GM10248 (cell line): ENCODE data around the gene PLIN3.
"Not testable (repeated sequence)": the region's sequence is repeated elsewhere in the genome, so short reads cannot be mapped to it uniquely, and the experiment has no call there.

Experiments
- CTCF ChIA-PET: fragments of 300-600 bp; sonication (Branson Sonifier 250); formaldehyde crosslinking; extraction: SDS; loops from one replicate; lab custom pipeline; 2021; ENCODE audit warnings: antibody characterized with exemption; lab: Yijun Ruan, JAX
- POLR2A ChIA-PET: fragments of 350-650 bp; sonication (Branson Sonifier 250); formaldehyde crosslinking; extraction: SDS; loops from one replicate; lab custom pipeline; 2020; ENCODE audit warnings: antibody characterized with exemption; lab: Yijun Ruan, JAX
- DNase-seq: peaks from one replicate; pipeline ENCODE4 v3.0.0; 2012; ENCODE audit errors: extremely low spot score
- CTCF ChIP-seq: IDR thresholded peaks from 2 replicates; pipeline ENCODE4 v1.5.1; 2012; ENCODE audit warnings: mild to moderate bottlenecking, low read depth; ENCODE audit errors: extremely low read depth, missing control alignments, control extremely low read depth

PLIN3 gene

GRCh38 chr19:4815426-4816201 lies 51.9 kb downstream of the PLIN3 start:
- no peak for TF ChIP-seq CTCF
- POLR2A ChIA-PET: no interaction called here
- CTCF ChIA-PET: interaction anchor here (1.9 to 11.6 kb wide), 2 partner anchors 99 to 215 kb away, joined by 5 to 172 read pairs; no protein-coding TSS in a partner anchor
- DNase-seq: peak; percentile 88

GRCh38 chr19:4814625-4815425 lies 52.6 kb downstream of the PLIN3 start:
- ChIA-PET CTCF (interaction anchor here (0.9 to 11.6 kb wide), 6 partner anchors 12 to 216 kb away, joined by 3 to 172 read pairs (median 6); partner anchors contain the start of gene FEM1A), POLR2A (no interaction called here)
- no peak for TF ChIP-seq CTCF
- DNase-seq: no peak

GRCh38 chr19:4811328-4812131 lies 55.9 kb downstream of the PLIN3 start:
- DNase-seq: peak; percentile 84
- TF ChIP-seq CTCF: peak; percentile 97
- ChIA-PET POLR2A (no interaction called here), CTCF (interaction anchor here (0.8 to 11.6 kb wide), 18 partner anchors 12 to 222 kb away, joined by 3 to 242 read pairs (median 10); partner anchors contain the start of genes FEM1A and PLIN3)

- TF ChIP-seq CTCF: no peak
- CTCF ChIA-PET: interaction anchor here (1.1 to 11.6 kb wide), 5 partner anchors 16 to 223 kb away, joined by 4 to 242 read pairs (median 76); partner anchors contain the start of gene FEM1A
- DNase-seq: no peak
- POLR2A ChIA-PET: no interaction called here
These were observed 60.3 kb downstream of the PLIN3 start for GRCh38 chr19:4807188-4807587.

- no peak for DNase-seq
- ChIA-PET POLR2A (no interaction called here), CTCF (interaction anchor here (1.1 to 11.6 kb wide), 5 partner anchors 15 to 224 kb away, joined by 4 to 242 read pairs (median 76); partner anchors contain the start of gene FEM1A)
- TF ChIP-seq CTCF: no peak
These were observed 61.1 kb downstream of the PLIN3 start for GRCh38 chr19:4806384-4806783.

GRCh38 chr19:4805140-4805539 lies 62.3 kb downstream of the PLIN3 start:
- DNase-seq, POLR2A ChIA-PET: not testable (repeated sequence)
- CTCF ChIA-PET: interaction anchor here (0.9 to 11.6 kb wide), 13 partner anchors 11 to 225 kb away, joined by 3 to 242 read pairs (median 6); partner anchors contain the start of genes FEM1A and PLIN3
